GM19238 (cell line): Measurements from ENCODE around the gene U2AF2.

Source experiments
- DNase-seq: peaks from one replicate; pipeline ENCODE4 v3.0.0; 2011; ENCODE audit warnings: low spot score; ENCODE audit not compliant: insufficient read length

U2AF2 gene

GRCh38 chr19:55643003-55643886 is 11.6 kb upstream of the U2AF2 start, which contains the start of gene ZNF581:
TSS of gene ZNF581 (plus strand) at chr19:55643649. CDS start at chr19:55644572, 923 bp downstream.
- peak; percentile 84 for DNase-seq

GRCh38 chr19:55643887-55644176 is 11.0 kb upstream of the U2AF2 start:
- DNase-seq: no peak

GRCh38 chr19:55644191-55644833 is 10.5 kb upstream of the U2AF2 start:
- DNase-seq: no peak

- DNase-seq: no peak
These were observed 9.9 kb upstream of the U2AF2 start for GRCh38 chr19:55644842-55645511.

GRCh38 chr19:55645512-55645881 is 9.3 kb upstream of the U2AF2 start:
- no peak for DNase-seq

GRCh38 chr19:55646889-55647731 is 7.7 kb upstream of the U2AF2 start:
- no peak for DNase-seq

GRCh38 chr19:55647732-55648584 is 6.9 kb upstream of the U2AF2 start, which contains the start of gene CCDC106:
TSS of gene CCDC106 (plus strand) at chr19:55648212. CDS start at chr19:55649047, 835 bp downstream.
- peak; percentile 69 for DNase-seq

- no peak for DNase-seq
These were observed 6.1 kb upstream of the U2AF2 start for GRCh38 chr19:55648585-55649267.

GRCh38 chr19:55649268-55650125 is 5.3 kb upstream of the U2AF2 start:
- no peak for DNase-seq

GRCh38 chr19:55650126-55650557 is 4.7 kb upstream of the U2AF2 start:
- DNase-seq: no peak

- no peak for DNase-seq
These were observed 4.1 kb upstream of the U2AF2 start for GRCh38 chr19:55650602-55651230.

GRCh38 chr19:55651236-55651635 is 3.6 kb upstream of the U2AF2 start:
- DNase-seq: no peak

GRCh38 chr19:55652311-55653128 is 2.3 kb upstream of the U2AF2 start:
- no peak for DNase-seq

- DNase-seq: peak; percentile 98
These were observed 1.0 kb upstream of the U2AF2 start for GRCh38 chr19:55653651-55654322.

- peak; percentile 86 for DNase-seq
These were observed 440 bp upstream of the U2AF2 start for GRCh38 chr19:55654323-55654867.

GRCh38 chr19:55655648-55656040 is 809 bp downstream of the U2AF2 start:
- no peak for DNase-seq

GRCh38 chr19:55656552-55656951 is 1.7 kb downstream of the U2AF2 start:
- DNase-seq: no peak
